Sciatic nerve (tissue), 2 donors: ENCODE results near the gene GPS1. TPM values are rescaled to one million over a fixed set of nuclear protein-coding genes. Genes with fewer than 3 reads are reported as not detected.

ENCODE experiments used
- ATAC-seq: fragments of 200-7000 bp; cut with Tn5 transposase; one replicate; pipeline ENCODE4 v1.9.1; 2020; ENCODE audit warnings: mild to moderate bottlenecking, moderate library complexity
- DNase-seq: peaks from one replicate; pipeline ENCODE4 v3.0.0-alpha.2; 2020; ENCODE audit warnings: low spot score
- intact Hi-C: fragments of 100-400 bp; cut with DNase I; formaldehyde crosslinking; loops from one replicate; pipeline ENCODE4 v1.14.2; 2022
- total RNA-seq: library from RNA; stranded (reverse); fragmentation: NEBNext Ultra II Directional; extraction: Animal tissue kit (Norgen Biotek cat#: 25700); gene quantifications from one replicate; pipeline ENCODE4 v1.2.1, GENCODE V29; 2021
- donor health status: DM: no; HTN: no; CAD: no.
- donor health status: DM: no; HTN: no; CAD: no.

The GPS1 gene
- total RNA-seq, 1 donor from 2014 or later: 68.2 TPM

DNA sequence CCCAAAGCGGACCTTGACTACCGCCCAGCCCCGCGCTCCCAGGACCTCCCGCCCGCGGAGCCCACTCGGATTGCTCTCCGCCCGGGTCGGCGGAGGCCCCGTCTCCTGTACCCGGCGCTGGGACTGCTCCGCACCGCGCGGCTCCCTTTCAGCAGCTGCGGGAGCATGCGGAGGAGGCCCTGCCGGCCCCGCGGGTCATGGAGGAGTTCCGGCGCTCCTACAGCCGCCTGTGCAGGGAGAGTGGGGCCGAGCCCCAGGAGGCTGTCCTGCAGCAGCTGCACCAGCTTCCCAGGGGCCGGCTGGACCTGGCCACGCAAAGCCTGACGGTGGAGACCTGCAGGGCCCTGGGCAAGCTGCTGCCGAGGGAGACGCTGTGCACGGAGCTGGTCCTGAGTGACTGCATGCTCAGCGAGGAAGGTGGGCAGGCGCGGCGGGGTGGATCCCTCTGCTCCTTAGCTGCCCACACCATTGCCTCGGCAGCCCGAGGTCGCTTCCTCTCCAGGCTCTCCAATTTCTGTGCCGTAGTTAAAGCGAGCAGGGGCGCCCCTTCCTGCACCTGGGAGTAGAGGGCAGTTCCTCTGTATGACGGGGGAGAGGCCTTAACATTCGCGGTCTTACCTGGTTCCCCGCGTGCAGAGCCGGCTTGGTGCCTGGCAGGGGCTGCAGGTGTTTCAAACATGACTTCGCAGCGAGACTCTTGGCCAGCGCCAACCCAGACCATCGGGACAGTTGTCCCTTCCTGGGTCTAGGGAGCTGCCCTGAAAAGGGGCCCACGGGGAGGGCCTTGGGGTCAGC is 28.1 kb upstream of the GPS1 start:
- DNase-seq (no peak), ATAC-seq (no peak)
- intact Hi-C loops: no loop called here

DNA sequence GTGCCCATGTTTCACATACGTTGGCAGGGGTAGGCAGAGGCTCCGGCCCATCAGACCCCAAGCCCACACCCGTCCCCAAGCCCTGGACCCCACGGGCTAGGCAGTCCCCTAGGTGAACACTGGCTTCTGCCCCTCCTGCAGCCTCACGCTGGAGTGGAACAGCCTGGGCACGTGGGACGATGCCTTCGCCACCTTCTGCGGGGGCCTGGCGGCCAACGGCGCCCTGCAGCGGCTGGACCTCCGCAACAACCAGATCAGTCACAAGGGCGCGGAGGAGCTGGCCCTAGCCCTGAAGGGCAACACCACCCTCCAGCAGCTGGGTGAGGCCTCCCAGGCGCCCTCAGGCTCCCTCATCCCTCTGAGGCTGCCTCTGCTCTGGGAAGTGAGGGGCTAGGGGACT is 26.8 kb upstream of the GPS1 start:
- no peak for DNase-seq
- intact Hi-C loops: no loop called here
- ATAC-seq: no peak

DNA sequence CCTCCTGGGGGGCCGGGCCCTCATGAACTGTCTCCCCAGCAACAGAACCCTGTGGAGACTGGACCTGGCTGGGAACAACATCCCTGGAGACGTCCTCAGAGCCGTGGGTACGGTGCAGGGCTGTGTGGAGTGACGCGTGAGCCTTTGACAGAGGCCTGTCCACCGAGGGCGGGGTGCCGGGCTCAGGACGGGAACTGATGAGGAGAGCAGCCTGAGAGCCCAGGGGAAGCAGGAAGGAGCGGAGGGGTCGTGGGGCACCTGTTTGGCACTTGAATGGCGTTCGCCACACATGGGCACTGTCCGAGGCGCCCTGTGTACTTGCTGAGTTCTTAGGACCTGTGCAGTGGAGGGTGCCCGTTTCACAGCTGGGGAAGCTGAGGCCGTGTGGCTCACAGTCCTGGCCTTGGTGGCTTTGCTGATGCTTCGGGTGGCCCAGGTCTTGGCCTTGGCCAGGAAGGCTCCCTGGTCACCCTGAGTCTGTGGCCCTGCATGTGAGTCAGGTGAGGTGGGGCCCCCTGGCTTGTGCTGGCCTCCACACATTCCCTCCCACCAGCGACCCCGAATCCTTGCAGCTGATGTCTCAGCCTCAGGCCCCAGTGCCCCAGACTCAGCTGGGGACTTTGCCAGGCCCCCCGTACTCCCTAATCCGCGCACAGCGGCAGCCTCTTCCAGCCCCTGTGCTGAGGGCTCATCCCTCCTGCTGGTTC is 26.1 kb upstream of the GPS1 start:
- intact Hi-C loops: no loop called here
- ATAC-seq (no peak), DNase-seq (no peak)

DNA sequence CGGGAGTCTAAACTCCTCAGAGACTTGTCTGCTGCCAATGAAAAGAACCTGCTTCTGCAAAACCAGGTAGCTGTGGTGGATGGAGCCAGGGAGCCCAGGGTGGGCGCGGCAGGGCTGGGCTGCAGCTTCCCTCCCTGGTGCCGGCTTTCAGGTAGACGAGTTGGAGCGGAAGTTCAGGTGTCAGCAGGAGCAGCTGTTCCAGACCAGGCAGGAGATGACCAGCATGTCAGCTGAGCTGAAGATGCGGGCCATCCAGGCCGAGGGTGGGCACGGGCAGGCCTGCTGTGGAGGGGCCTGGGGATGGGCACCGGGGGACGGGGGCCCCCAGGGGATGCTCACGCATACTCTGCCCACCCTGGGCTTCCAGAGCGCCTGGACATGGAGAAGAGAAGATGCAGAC is 23.5 kb upstream of the GPS1 start:
- DNase-seq: no peak
- intact Hi-C loops: loop anchor here (2.0 kb wide), 1 partner anchor 129 kb away; no protein-coding TSS in a partner anchor
- ATAC-seq: no peak

GRCh38 chr17:82028966-82029365 is 22.7 kb upstream of the GPS1 start:
- ATAC-seq (no peak), DNase-seq (no peak)
- intact Hi-C loops: loop anchor here (2.0 kb wide), 1 partner anchor 128 kb away; no protein-coding TSS in a partner anchor

- DNase-seq (no peak), ATAC-seq (no peak)
- intact Hi-C loops: loop anchor here (2.0 kb wide), 1 partner anchor 127 kb away; no protein-coding TSS in a partner anchor
Observed at GRCh38 chr17:82029391-82029790, 22.3 kb upstream of the GPS1 start.

GRCh38 chr17:82029990-82030469 is 21.7 kb upstream of the GPS1 start:
- DNase-seq: no peak
- ATAC-seq: no peak
- intact Hi-C loops: loop anchor here (2.0 to 10.0 kb wide), 2 partner anchors 55 to 127 kb away; no protein-coding TSS in a partner anchor

DNA sequence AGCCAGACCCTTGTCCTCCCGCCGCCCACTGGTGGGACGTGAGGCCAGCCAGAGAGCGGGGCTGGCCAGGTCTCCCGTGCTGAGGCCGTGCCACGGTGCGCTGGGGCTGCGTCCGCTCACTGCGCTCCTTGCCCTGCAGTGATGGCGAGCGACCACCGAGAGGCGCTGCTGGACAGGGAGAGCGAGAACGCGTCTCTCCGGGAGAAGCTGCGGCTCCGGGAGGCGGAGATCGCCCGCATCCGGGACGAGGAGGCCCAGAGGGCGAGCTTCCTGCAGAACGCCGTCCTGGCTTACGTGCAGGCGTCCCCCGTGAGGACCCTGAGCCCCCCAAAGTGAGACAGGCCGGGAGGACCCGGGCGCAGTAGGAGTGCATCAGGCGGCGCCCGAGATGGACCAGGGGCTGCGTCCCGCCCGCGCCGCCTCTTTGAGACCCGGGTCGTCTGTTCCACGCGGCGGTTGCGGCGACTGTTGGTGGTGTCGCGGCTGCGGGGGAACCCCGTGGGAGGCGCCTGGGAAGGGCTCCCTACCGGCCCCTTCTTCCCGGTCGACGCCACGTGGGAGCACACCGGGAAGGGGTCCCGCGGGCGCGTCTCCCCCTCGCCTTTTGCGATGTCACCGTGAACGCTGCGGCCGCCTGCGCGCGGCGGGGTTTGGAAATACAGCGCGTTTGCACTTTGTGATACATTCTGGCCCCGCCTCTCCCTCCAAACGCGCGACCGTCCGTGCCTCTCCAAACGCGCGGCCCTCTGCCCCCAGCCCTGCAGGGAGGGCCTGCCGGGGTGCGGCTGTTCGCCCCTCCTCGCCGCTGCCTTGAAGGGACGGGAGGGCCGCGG is 21.0 kb upstream of the GPS1 start:
- ATAC-seq (peak; percentile 80), DNase-seq (peak; percentile 92)
- intact Hi-C loops: loop anchor here (1.0 to 10.0 kb wide), 2 partner anchors 21 to 54 kb away; no protein-coding TSS in a partner anchor

GRCh38 chr17:82031303-82031884 is 20.3 kb upstream of the GPS1 start, which contains the start of gene RAC3:
Gene RAC3, plus strand, starts transcription at chr17:82031678. Its CDS starts 84 bp downstream, at chr17:82031762.
- DNase-seq (no peak), ATAC-seq (no peak)
- intact Hi-C loops: loop anchor here (1.0 to 10.0 kb wide), 2 partner anchors 22 to 53 kb away; no protein-coding TSS in a partner anchor

- intact Hi-C loops: loop anchor here (1.0 to 10.0 kb wide), 2 partner anchors 23 to 53 kb away; no protein-coding TSS in a partner anchor
- ATAC-seq (no peak), DNase-seq (no peak)
Observed at GRCh38 chr17:82031885-82032627, 19.6 kb upstream of the GPS1 start.

DNA sequence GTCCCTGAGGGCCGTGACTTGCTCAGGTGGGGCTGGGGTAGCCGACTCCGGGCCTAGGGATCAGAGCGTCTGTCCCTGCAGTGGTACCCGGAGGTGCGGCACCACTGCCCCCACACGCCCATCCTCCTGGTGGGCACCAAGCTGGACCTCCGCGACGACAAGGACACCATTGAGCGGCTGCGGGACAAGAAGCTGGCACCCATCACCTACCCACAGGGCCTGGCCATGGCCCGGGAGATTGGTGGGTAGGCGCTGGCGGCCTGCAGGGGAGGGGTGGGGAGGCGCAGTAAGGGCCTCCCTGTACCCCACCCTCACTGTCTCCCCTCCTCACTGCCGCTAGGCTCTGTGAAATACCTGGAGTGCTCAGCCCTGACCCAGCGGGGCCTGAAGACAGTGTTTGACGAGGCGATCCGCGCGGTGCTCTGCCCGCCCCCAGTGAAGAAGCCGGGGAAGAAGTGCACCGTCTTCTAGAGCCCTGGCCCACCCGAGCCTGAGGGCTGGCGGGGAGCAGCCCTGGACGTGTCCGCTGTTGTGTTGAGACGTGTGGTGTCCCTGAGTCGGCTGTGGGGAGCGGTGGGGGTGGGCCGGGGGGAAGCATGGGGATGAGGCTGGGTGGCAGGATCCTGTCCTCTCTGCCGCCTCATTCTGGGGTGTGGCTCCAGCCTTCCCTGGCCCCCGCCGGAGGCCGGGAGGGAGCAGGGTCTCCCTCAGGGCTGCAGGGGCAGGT is 18.2 kb upstream of the GPS1 start:
- intact Hi-C loops: loop anchor here (10.0 kb wide), 1 partner anchor 51 kb away; no protein-coding TSS in a partner anchor

GRCh38 chr17:82034371-82035011 is 17.2 kb upstream of the GPS1 start:
- ATAC-seq: no peak
- intact Hi-C loops: loop anchor here (10.0 kb wide), 1 partner anchor 50 kb away; no protein-coding TSS in a partner anchor

More for the DNA sequence above, 18.2 kb upstream of the GPS1 start:
- ATAC-seq (no peak), DNase-seq (no peak)

GRCh38 chr17:82035488-82035887 is 16.2 kb upstream of the GPS1 start:
- intact Hi-C loops: loop anchor here (10.0 kb wide), 1 partner anchor 49 kb away; no protein-coding TSS in a partner anchor
- DNase-seq (no peak), ATAC-seq (no peak)

More at GRCh38 chr17:82034371-82035011, 17.2 kb upstream of the GPS1 start:
- DNase-seq: no peak

DNA sequence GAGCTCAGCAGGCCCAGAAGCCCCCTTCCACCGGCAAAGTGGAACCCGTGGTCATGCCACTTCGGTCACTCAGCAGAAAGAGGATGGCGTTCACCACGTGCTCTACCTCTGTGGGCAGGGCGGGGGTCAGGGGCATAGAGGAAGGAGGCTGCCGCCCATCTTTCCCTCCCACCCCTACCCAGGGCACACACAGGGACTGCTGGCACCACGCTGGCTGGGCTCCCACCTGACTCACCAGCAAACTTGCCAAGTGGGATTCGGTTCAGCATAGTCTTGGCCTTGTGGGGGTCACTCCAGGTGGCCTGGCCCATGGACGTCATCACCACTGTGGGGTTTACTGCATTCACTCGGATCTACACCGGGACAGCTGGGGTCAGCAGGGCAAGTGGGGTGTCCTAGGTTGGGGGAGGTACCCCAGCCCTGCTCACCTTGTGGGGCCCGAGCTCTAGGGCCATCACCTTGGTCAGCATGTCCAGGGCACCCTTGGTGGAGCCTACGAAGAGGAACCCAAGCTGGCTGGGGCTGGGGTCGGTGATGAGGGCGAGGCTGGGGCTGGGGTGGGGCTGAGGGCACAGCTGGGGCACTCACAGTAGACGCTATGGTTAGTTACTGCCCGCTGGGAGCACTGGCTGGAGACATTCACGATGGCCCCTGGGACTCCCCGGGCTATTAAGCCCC is 15.6 kb upstream of the GPS1 start:
- DNase-seq (no peak), ATAC-seq (no peak)
- intact Hi-C loops: loop anchor here (10.0 kb wide), 1 partner anchor 49 kb away; no protein-coding TSS in a partner anchor

- ATAC-seq (no peak), DNase-seq (no peak)
- intact Hi-C loops: loop anchor here (10.0 kb wide), 1 partner anchor 48 kb away; no protein-coding TSS in a partner anchor
Observed at GRCh38 chr17:82036634-82037091, 15.0 kb upstream of the GPS1 start.
